GM12878 (cell line): ENCODE data around the gene ADAP1. TPM values are rescaled to one million over a fixed set of nuclear protein-coding genes. Genes with fewer than 3 reads are reported as not detected.

ENCODE experiments used
- ATAC-seq: fragments of 200-7000 bp; cut with Tn5 transposase; 3 replicates; pipeline ENCODE4 v1.9.1; 2020; ENCODE audit warnings: mild to moderate bottlenecking, moderate library complexity
- BruUV-seq: library from RNA; stranded (reverse); fragments of 400-500 nt; replicated peaks from 2 replicates; lab custom pipeline; 2021; lab: Mats Ljungman, UMichigan
- CTCF ChIA-PET: fragments of 300-600 bp; sonication (Branson Sonifier 250); formaldehyde crosslinking; extraction: SDS; loops from one replicate; lab custom pipeline; 2021; ENCODE audit warnings: inconsistent platforms; lab: Yijun Ruan, JAX
- POLR2A ChIA-PET: fragments of 350-600 bp; formaldehyde crosslinking; extraction: SDS; loops from one replicate; lab custom pipeline; 2021; ENCODE audit warnings: inconsistent platforms; lab: Charles Lee
- RAD21 ChIA-PET: fragments of 300-600 bp; sonication (Branson Sonifier 250); formaldehyde crosslinking; loops from one replicate; lab custom pipeline; 2023; ENCODE audit warnings: antibody characterized with exemption; ENCODE audit not compliant: unreplicated experiment; lab: Charles Lee
- SMC1A ChIA-PET: fragments of 300-600 bp; sonication (Branson Sonifier 250); formaldehyde crosslinking; loops from one replicate; lab custom pipeline; 2023; ENCODE audit not compliant: unreplicated experiment, uncharacterized antibody; lab: Charles Lee
- DNase-seq: peaks from one replicate; pipeline ENCODE4 v3.0.0-alpha.2; 2011; ENCODE audit warnings: low read depth, low spot score
- FAIRE-seq: peaks from 3 replicates; lab custom pipeline; 2011; peaks lifted over from hg19 to GRCh38; lab: Jason Lieb, UNC
- H2AFZ ChIP-seq: 2 replicates; pipeline ENCODE4 v1.6.0; 2011; ENCODE audit warnings: low read depth, low read length, control low read depth; ENCODE audit not compliant: control insufficient read depth
- H3K27ac ChIP-seq: 2 replicates; pipeline ENCODE4 v1.5.1; 2011; ENCODE audit warnings: control low read depth; ENCODE audit not compliant: control insufficient read depth, insufficient read depth
- H3K27me3 ChIP-seq, 2 experiments: replicated peaks in 1 of 2; 2 replicates each; pipeline versions ENCODE4 v1.6.0 to v1.6.1; 2011; ENCODE audit warnings: low read length in 1 of 2; ENCODE audit not compliant: control insufficient read depth in 2 of 2, insufficient read depth in 2 of 2
- H3K36me3 ChIP-seq, 2 experiments: 2 replicates each; pipeline ENCODE4 v1.5.1; 2011; ENCODE audit warnings: low read length in 1 of 2; ENCODE audit not compliant: control insufficient read depth in 2 of 2, insufficient read depth in 2 of 2
- H3K4me1 ChIP-seq: 2 replicates; pipeline ENCODE4 v1.6.1; 2011; ENCODE audit warnings: mild to moderate bottlenecking, low read length, moderate library complexity, mixed read lengths; ENCODE audit not compliant: control insufficient read depth, insufficient read depth
- H3K4me2 ChIP-seq: 2 replicates; pipeline ENCODE4 v1.6.0; 2011; ENCODE audit warnings: control low read depth; ENCODE audit not compliant: control insufficient read depth, insufficient read depth
- H3K4me3 ChIP-seq: fragments of 200-600 bp; sonication (generic); 2 replicates; pipeline ENCODE4 v1.5.1; 2016
- H3K79me2 ChIP-seq: 2 replicates; pipeline ENCODE4 v1.6.0; 2011; ENCODE audit warnings: low read length; ENCODE audit not compliant: control insufficient read depth, insufficient read depth
- H3K9ac ChIP-seq: 2 replicates; pipeline ENCODE4 v1.8.0; 2011; ENCODE audit warnings: low read length, control low read depth, mixed read lengths; ENCODE audit not compliant: control insufficient read depth, insufficient read depth
- H3K9me3 ChIP-seq: replicated peaks from 3 replicates; pipeline ENCODE4 v1.5.1; 2011; ENCODE audit warnings: mild to moderate bottlenecking, low read length; ENCODE audit not compliant: control insufficient read depth, insufficient read depth
- H4K20me1 ChIP-seq: 2 replicates; pipeline ENCODE4 v1.6.0; 2011; ENCODE audit not compliant: control insufficient read depth, insufficient read depth
- BHLHE40 ChIP-seq, 2 experiments: fragments of 450-650 bp in 1 of 2; IDR thresholded peaks; 2 replicates each; pipeline ENCODE4 v1.6.1; 2011 to 2017; ENCODE audit warnings: low read depth in 2 of 2, borderline replicate concordance in 1 of 2, improper control_type of control experiment in 1 of 2, low read length in 1 of 2, mild to moderate bottlenecking in 1 of 2
- POLR2A ChIP-seq: IDR thresholded peaks from 2 replicates; pipeline ENCODE4 v1.6.1; 2011; ENCODE audit warnings: low read depth, mild to moderate bottlenecking, low read length
- WGBS: methylation state at CpG from one replicate; pipeline ENCODE4 v1.1.6; 2016; ENCODE audit warnings: low lambda C conversion rate; ENCODE audit not compliant: insufficient replicate concordance, insufficient coverage; ENCODE audit errors: missing lambda C conversion rate; 5-methylcytosine and 5-hydroxymethylcytosine counted together
- in situ Hi-C: fragments of 300-500 bp; cut with MboI; formaldehyde crosslinking; loops from 9 replicates; pipeline ENCODE4 v1.14.3; 2018; ENCODE audit warnings: mixed read lengths
- intact Hi-C: fragments of 100-400 bp; cut with micrococcal nuclease; formaldehyde crosslinking; loops from one replicate; pipeline ENCODE4 v1.14.2; 2022; ENCODE audit not compliant: unreplicated experiment
- polyA plus RNA-seq, 11 experiments: library from polyadenylated mRNA; depleted of rRNA in 4 of 11; unstranded in 6 of 11; stranded (reverse) in 5 of 11; fragments of >200 nt; fragmentation: Nextera tagmentation in 4 of 11; fragmentation: Illumina TruSeq in 1 of 11; extraction: Ambion mirVana in 4 of 11; extraction: Trizol in 1 of 11; gene quantifications; 1 replicate in 1 of 11; 2 replicates in 10 of 11; pipeline versions ENCODE4 v1.2.1 to v1.2.3, GENCODE V29; 2011 to 2016; ENCODE audit warnings: inconsistent platforms in 2 of 11, missing spikeins in 2 of 11, low read depth in 1 of 11
- total RNA-seq, 4 experiments: library from RNA; depleted of rRNA in 3 of 4; stranded (reverse); fragments of >200 nt in 3 of 4; fragmentation: Illumina TruSeq in 1 of 4; extraction: Trizol in 1 of 4; gene quantifications; 2 replicates each; pipeline versions ENCODE4 v1.2.1 to v1.2.3, GENCODE V29; 2013 to 2021

ADAP1 gene
- total and polyA plus RNA-seq, 10 of the 15 experiments (the other 5 are each of a cell fraction or from before 2014, with no cell fraction given) = 0.22 to 44.2 (median 22.0) TPM; not detected in 1

DNA sequence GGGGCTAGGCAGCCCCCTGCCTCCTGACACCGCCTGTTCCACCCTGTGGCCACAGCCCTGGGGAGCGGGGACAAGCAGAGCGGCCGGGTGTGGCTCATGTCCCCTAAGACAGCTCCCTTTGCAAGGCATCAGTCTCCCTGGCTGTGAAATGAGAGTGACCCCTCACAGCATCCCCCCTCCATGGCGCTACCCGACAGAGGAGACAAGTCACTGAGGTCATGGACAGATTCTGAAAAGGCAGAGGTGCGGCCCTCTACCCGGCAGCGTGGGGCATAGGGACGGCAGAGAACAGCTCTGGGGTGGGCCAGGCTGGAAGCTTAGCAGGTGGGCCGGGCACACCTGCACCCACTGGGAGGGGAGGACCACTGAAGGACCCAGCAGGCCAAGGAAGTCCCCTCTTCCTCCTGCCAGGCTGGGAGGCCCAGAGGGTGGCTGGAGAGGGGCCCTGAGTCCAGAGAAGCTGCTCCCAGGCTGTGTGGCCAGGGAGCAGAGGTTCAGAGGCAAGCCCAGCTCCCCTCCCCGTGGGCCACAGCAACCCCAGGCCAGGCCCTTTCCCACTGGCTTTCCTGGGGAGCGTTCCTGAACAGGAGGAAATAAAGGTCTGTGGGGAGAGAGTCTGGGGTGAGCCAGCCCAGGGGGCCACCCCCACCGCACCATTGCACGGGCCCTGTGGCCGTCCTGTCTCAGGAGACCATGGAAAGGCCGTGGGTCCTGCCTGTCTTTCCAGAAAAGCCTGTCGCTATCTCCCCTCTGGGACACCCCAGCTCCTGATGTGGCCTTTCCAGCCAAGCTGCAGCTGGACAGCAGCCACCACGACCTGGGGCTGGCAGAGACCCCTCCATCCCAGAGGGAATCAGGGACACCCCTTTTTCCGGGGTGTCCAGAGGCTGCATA is 1.7 kb downstream of the ADAP1 start:
- TF ChIP-seq BHLHE40 (IDR thresholded peaks at IDR 0.05; ENCODE audit: borderline replicate concordance in 1 of 2, low read depth in 2 of 2, low read length in 1 of 2) = peak in 1 of 2 experiments; percentile 8; a peak in 1 of 4 replicates
- no peak for TF ChIP-seq POLR2A
- no peak for FAIRE-seq
- Histone ChIP-seq H3K4me1 (peaks cover 32% of the 10 kb centered on the region), H3K79me2 (peaks cover 44% of the 10 kb centered on the region), H3K9ac (peak overlapping the region; percentile 81), H3K27me3 (no peaks in the 10 kb centered on the region), H3K4me2 (peak overlapping the region; percentile 84), H3K27ac (peak overlapping the region; percentile 69), H3K36me3 (no peaks in the 10 kb centered on the region; a peak in 2 of 4 replicates), H3K9me3 (no peaks in the 10 kb centered on the region), H2AFZ (no peak overlapping the region), H4K20me1 (no peaks in the 10 kb centered on the region), H3K4me3 (peak overlapping the region; percentile 84)
- DNase-seq = no peak
- RAD21 ChIA-PET = interaction anchor here (1.0 to 5.1 kb wide), 12 partner anchors 11 to 224 kb away, joined by 3 to 35 read pairs (median 4); no protein-coding TSS in a partner anchor
- SMC1A ChIA-PET = interaction anchor here (0.8 to 5.1 kb wide), 8 partner anchors 12 to 44 kb away, joined by 3 to 31 read pairs (median 8); no protein-coding TSS in a partner anchor
- POLR2A ChIA-PET = interaction anchor here (1.0 to 3.1 kb wide), 6 partner anchors 13 to 42 kb away, joined by 3 to 17 read pairs (median 6); partner anchors contain the start of gene COX19
- intact Hi-C loops (loop anchor here (5.0 to 10.0 kb wide), 2 partner anchors 168 to 350 kb away; no protein-coding TSS in a partner anchor), in situ Hi-C loops (no loop called here)
- ATAC-seq = 0 out of 3 replicates have a peak, but pooled peaks have one; percentile 1
- CTCF ChIA-PET = interaction anchor here (0.7 to 4.8 kb wide), 11 partner anchors 11 to 224 kb away, joined by 3 to 31 read pairs (median 4); partner anchors contain the start of gene COX19
- no TSS peak for BruUV-seq
- 87% methylated on average over 20 of the region's 20 CpGs for WGBS
